ENCODE data around the gene SLC35E4. TPM values are rescaled to one million over a fixed set of nuclear protein-coding genes. Genes with fewer than 3 reads are reported as not detected.

The SLC35E4 gene
- total and polyA plus RNA-seq, 9 of the 15 experiments (the other 6 are each of a cell fraction or from before 2014, with no cell fraction given), result 0.06 to 2.3 (median 0.86) TPM; not detected in 1

DNA sequence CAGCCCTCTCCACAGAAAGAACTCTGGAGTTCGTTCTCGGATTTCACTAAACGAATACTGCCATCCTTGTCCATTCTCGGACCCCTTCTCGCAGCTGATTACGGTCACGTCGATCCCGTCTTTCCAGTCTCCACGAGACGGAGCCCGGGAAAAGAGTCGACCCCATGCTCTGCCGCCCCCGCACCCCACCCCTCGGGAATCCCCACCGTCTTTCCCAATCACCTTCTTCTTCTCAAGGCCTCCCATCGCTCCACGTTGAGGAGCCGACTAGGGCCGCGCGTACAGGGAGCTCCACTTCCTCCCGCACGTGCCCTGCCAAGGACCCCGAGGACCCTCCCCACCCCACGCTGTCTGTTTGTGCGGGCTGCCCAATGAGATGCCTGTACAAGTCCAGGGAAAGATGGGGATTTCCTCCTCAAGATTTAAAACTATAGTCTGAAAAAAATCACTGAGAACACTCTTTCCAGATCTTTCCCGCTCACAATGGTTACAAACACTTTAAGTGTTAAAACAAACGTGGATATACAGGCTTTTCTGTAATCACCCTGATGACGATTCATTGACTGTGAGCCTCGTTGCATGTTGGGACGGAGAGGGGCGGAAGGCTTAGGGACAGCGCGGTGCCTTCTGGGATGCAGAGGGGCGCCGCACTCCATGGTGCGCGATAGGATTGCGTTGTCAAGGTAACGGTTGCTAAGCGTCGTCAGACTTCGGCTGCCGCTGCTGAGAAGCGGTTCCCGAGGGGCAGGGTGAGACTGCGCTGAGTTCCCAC, 43.8 kb upstream of the SLC35E4 start, which contains the start of gene PES1 (continued):
- TF ChIP-seq PHF8 (IDR thresholded peaks at IDR 0.05; ENCODE audit: borderline replicate concordance, low read length), result peak; percentile 54; the same call in 1 of the 2 replicates
- no peak for TF ChIP-seq NR2F6 (CRISPR knock-in tag; IDR thresholded peaks at IDR 0.05)
- TF ChIP-seq, protein P1, sequence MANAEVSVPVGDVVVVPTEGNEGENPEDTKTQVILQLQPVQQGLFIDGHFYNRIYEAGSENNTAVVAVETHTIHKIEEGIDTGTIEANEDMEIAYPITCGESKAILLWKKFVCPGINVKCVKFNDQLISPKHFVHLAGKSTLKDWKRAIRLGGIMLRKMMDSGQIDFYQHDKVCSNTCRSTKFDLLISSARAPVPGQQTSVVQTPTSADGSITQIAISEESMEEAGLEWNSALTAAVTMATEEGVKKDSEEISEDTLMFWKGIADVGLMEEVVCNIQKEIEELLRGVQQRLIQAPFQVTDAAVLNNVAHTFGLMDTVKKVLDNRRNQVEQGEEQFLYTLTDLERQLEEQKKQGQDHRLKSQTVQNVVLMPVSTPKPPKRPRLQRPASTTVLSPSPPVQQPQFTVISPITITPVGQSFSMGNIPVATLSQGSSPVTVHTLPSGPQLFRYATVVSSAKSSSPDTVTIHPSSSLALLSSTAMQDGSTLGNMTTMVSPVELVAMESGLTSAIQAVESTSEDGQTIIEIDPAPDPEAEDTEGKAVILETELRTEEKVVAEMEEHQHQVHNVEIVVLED (CRISPR knock-in tag; IDR thresholded peaks at IDR 0.05), result peak; percentile 40; the same call in 1 of the 2 replicates
- no peak for TF ChIP-seq FOS (IDR thresholded peaks at IDR 0.05; ENCODE audit: extremely low read depth, insufficient read length)
- peak; percentile 73 for TF ChIP-seq FOSL1 (tag; conservative IDR thresholded peaks at IDR 0.05)
- no peak for TF ChIP-seq RBM25 (IDR thresholded peaks at IDR 0.05; ENCODE audit: low read depth, low read length, severe bottlenecking)
- TF ChIP-seq, protein P2, sequence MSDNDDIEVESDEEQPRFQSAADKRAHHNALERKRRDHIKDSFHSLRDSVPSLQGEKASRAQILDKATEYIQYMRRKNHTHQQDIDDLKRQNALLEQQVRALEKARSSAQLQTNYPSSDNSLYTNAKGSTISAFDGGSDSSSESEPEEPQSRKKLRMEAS (CRISPR knock-in tag; IDR thresholded peaks at IDR 0.05), result peak; percentile 89
- TF ChIP-seq TARDBP (IDR thresholded peaks at IDR 0.05), result no peak
- no peak for TF ChIP-seq ZNF134 (CRISPR knock-in tag; conservative IDR thresholded peaks at IDR 0.05)
- peak; percentile 98 for TF ChIP-seq MBD2 (IDR thresholded peaks at IDR 0.05; ENCODE audit: borderline replicate concordance, low read depth)
- no peak for TF ChIP-seq NR4A1 (CRISPR knock-in tag; IDR thresholded peaks at IDR 0.05)
- TF ChIP-seq NR4A1 (tag; IDR thresholded peaks at IDR 0.05), result no peak
- no peak for TF ChIP-seq PREB (CRISPR knock-in tag; IDR thresholded peaks at IDR 0.05)
- TF ChIP-seq RBBP5 (IDR thresholded peaks at IDR 0.05; ENCODE audit: borderline replicate concordance, insufficient read depth, low read length, poor library complexity, severe bottlenecking), result peak; percentile 65
- no peak for TF ChIP-seq EP300 (IDR thresholded peaks at IDR 0.05; ENCODE audit: low read length)
- peak; percentile 66; the same call in 1 of the 2 replicates for TF ChIP-seq USF2 (CRISPR knock-in tag; IDR thresholded peaks at IDR 0.05)
- TF ChIP-seq, protein P3, sequence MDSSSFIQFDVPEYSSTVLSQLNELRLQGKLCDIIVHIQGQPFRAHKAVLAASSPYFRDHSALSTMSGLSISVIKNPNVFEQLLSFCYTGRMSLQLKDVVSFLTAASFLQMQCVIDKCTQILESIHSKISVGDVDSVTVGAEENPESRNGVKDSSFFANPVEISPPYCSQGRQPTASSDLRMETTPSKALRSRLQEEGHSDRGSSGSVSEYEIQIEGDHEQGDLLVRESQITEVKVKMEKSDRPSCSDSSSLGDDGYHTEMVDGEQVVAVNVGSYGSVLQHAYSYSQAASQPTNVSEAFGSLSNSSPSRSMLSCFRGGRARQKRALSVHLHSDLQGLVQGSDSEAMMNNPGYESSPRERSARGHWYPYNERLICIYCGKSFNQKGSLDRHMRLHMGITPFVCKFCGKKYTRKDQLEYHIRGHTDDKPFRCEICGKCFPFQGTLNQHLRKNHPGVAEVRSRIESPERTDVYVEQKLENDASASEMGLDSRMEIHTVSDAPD (CRISPR knock-in tag; IDR thresholded peaks at IDR 0.05), result no peak
- peak; percentile 48 for TF ChIP-seq ETV1 (tag; conservative IDR thresholded peaks at IDR 0.05; ENCODE audit: low read depth)
- no peak for TF ChIP-seq MCM2 (IDR thresholded peaks at IDR 0.05; ENCODE audit: low read depth)
- peak in 1 of 2 experiments; percentile 98 for TF ChIP-seq NCOA2 (IDR thresholded peaks at IDR 0.05; ENCODE audit: partially characterized antibody in 2 of 2)
- no peak for TF ChIP-seq POLR3A (IDR thresholded peaks at IDR 0.05; ENCODE audit: borderline replicate concordance, extremely low read depth, insufficient read depth, insufficient read length)
- peak; percentile 48; the same call in 1 of the 2 replicates for TF ChIP-seq POLR2AphosphoS5 (IDR thresholded peaks at IDR 0.05; ENCODE audit: control insufficient read depth, insufficient read depth, low read depth, low read length)
